Pancreas (tissue), 10 donors: ENCODE measurements around the gene TBC1D7. TPM values are rescaled to one million over a fixed set of nuclear protein-coding genes. Genes with fewer than 3 reads are reported as not detected.

Source experiments
- ATAC-seq, 4 donors: fragments of 200-7000 bp; cut with Tn5 transposase; one replicate each; pipeline versions ENCODE4 v1.8.0 to v1.9.1; 2020; ENCODE audit warnings: mild to moderate bottlenecking in 4 of 4, moderate library complexity in 4 of 4
- DNase-seq, 6 donors: peaks; one replicate each; pipeline ENCODE4 v3.0.0-alpha.2; 2020
- FAIRE-seq: peaks from 2 replicates; lab custom pipeline; 2012; peaks lifted over from hg19 to GRCh38; lab: Jason Lieb, UNC
- H3K27ac ChIP-seq, 4 donors: fragments of 200-600 bp; sonication (generic); 1 replicate in 3 of 4; 2 replicates in 1 of 4; pipeline versions ENCODE4 v1.5.0 to v1.8.0; 2020
- H3K27me3 ChIP-seq, 4 donors: fragments of 200-600 bp; one replicate each; pipeline ENCODE4 v1.8.0; 2021
- H3K36me3 ChIP-seq, 3 donors: fragments of 200-600 bp; sonication (generic) in 1 of 3; one replicate each; pipeline versions ENCODE4 v1.5.0 to v1.8.0; 2020 to 2021
- H3K4me1 ChIP-seq, 3 donors: fragments of 200-600 bp; one replicate each; pipeline ENCODE4 v1.8.0; 2021
- H3K4me3 ChIP-seq, 4 donors: fragments of 200-600 bp; sonication (generic) in 2 of 4; one replicate each; pipeline versions ENCODE4 v1.5.0 to v1.8.0; 2020 to 2021
- H3K9me3 ChIP-seq, 4 donors: fragments of 200-600 bp; one replicate each; pipeline ENCODE4 v1.8.0; 2021
- WGBS, 2 donors: extraction: QIAGEN DNeasy Blood & Tissue Kit; methylation state at CpG; one replicate each; pipeline ENCODE4 v1.1.7; 2013; 5-methylcytosine and 5-hydroxymethylcytosine counted together
- intact Hi-C, 3 donors: fragments of 100-400 bp; cut with DNase I; formaldehyde crosslinking; loops; one replicate each; pipeline versions ENCODE4 v1.11.1 to v1.14.2; 2022
- polyA plus RNA-seq, 2 donors: library from polyadenylated mRNA; stranded (reverse); fragments of 200-250 nt; gene quantifications; one replicate each; pipeline ENCODE4 v1.2.3, GENCODE V29; 2013
- total RNA-seq, 6 donors: library from RNA; stranded (reverse); fragmentation: NEBNext Ultra II Directional in 4 of 6; extraction: Animal tissue kit (Norgen Biotek cat#: 25700) in 4 of 6; gene quantifications; one replicate each; pipeline versions ENCODE4 v1.2.1 to v1.2.4, GENCODE V29; 2021 to 2023
- TF ChIP-seq, protein P1 (sequence below), 4 donors: fragments of 200-600 bp; sonication (generic) in 3 of 4; IDR thresholded peaks; one replicate each; pipeline versions ENCODE4 v1.5.0 to v1.8.0; 2021; ENCODE audit warnings: antibody characterized with exemption in 4 of 4
- donor health status: healthy with polysubstance abuse.
- donor health status: DM: no; HTN: no; CAD: no; lungs with moderate emphysema.
- donor health status: DM: no; HTN: no; CAD: no.
- donor health status: control.
- donor health status: control.
- donor health status: Bipolar disorder and iron deficiency.
- donor health status: DM: yes; HTN: yes; CAD: no.
- donor health status: DM: no; HTN: no; CAD: no.
- donor health status: DM: no; HTN: no; CAD: no.
- donor health status: DM: yes; HTN: yes; CAD: no.

Gene TBC1D7
- total and polyA plus RNA-seq, 8 donors: 3.3 to 8.4 (median 6.7) TPM

DNA sequence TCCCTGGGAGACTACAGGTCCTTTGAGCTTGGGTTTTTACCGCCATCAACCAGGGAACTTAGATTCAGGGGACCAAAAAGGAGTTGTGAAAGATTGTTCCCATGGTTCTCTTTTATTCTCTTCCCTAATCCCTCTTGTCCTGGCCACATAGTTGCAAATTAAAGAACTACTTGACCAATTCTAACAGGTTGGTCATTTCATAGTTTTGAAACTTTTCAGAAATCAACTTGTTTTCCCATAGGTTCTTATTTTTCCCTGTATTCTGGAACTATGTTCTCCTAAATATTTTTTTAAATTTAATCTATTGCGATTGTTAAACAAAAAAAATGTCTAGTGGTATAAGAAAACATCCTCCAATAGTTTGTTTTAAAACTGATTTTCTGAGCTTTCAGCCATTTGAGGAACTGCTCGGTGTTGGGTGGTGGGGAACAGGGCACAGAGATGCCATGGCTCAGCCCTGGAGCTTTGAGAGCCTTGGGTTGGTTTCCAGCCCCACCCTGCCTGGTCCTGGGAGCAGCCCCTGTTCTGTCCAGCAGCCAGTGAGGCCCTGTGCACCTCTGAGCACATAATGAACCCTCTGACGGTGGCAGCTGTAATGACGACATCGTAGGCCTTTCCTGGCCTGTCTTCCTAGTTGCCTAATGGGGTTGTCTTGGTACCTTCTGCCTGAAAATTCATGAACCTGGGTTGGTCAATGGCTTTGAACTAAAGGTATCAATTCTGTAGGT lies 53.5 kb downstream of the TBC1D7 start:
- no peak overlapping the region for H3K4me3 ChIP-seq
- FAIRE-seq (no peak), ATAC-seq (no peak), DNase-seq (no peak)
- no peaks in the 10 kb centered on the region for H3K27me3 ChIP-seq
- H3K27ac ChIP-seq: no peak overlapping the region
- TF ChIP-seq, protein P1, sequence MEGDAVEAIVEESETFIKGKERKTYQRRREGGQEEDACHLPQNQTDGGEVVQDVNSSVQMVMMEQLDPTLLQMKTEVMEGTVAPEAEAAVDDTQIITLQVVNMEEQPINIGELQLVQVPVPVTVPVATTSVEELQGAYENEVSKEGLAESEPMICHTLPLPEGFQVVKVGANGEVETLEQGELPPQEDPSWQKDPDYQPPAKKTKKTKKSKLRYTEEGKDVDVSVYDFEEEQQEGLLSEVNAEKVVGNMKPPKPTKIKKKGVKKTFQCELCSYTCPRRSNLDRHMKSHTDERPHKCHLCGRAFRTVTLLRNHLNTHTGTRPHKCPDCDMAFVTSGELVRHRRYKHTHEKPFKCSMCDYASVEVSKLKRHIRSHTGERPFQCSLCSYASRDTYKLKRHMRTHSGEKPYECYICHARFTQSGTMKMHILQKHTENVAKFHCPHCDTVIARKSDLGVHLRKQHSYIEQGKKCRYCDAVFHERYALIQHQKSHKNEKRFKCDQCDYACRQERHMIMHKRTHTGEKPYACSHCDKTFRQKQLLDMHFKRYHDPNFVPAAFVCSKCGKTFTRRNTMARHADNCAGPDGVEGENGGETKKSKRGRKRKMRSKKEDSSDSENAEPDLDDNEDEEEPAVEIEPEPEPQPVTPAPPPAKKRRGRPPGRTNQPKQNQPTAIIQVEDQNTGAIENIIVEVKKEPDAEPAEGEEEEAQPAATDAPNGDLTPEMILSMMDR (IDR thresholded peaks at IDR 0.05): no peak
- WGBS, 2 donors: 79% methylated on average over 6 of the region's 6 CpGs
- no peaks in the 10 kb centered on the region for H3K36me3 ChIP-seq
- intact Hi-C loops: no loop called here
- H3K4me1 ChIP-seq: no peaks in the 10 kb centered on the region
- H3K9me3 ChIP-seq: no peaks in the 10 kb centered on the region

DNA sequence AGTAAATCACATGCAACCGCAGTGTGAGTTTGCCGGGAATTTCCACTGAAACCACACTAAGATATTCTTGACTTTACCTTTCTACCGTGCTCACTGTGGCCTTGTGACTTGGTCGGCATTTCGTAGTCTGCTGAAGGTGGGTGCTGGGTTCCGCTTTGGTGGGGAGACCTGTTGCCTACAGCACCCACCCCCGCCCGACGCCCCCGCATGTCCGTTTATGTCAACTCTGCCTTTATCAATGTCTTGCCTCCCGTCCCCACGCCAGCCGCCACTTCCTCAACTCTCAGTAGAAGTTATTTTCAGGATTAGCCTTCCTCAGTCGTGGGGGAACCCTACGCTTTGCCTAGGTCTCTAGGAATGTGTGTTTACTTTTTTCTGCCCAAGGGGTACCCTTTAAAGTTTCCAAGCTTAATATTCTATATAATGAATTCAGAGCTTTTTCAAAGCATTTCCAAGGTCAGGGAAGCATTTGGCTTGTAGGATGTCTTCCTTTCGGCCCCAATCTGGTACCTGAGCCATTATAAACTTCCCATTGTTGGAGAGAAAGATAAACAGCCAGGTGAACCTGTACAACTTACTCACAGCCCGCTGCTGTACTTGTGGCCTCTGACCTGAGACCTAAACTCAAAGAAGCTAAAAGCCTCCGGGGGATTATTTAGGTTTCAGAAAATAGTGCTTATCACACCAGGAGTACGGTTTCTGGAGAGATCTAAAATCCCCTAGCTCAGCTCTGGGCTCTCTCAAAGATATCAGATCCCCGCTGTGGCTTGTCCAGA lies 54.2 kb downstream of the TBC1D7 start:
- DNase-seq (peak in 1 of 6 donors; percentile 56), FAIRE-seq (no peak), ATAC-seq (peak in 2 of 4 donors; percentile 28 to 39)
- Histone ChIP-seq H3K36me3 (no peaks in the 10 kb centered on the region), H3K4me1 (no peaks in the 10 kb centered on the region), H3K27me3 (no peaks in the 10 kb centered on the region), H3K27ac (no peak overlapping the region), H3K9me3 (no peaks in the 10 kb centered on the region), H3K4me3 (no peak overlapping the region)
- 88 to 89% methylated on average over 21 of the region's 21 CpGs for WGBS, 2 donors
- intact Hi-C loops: no loop called here
- TF ChIP-seq, protein P1 (IDR thresholded peaks at IDR 0.05): no peak

DNA sequence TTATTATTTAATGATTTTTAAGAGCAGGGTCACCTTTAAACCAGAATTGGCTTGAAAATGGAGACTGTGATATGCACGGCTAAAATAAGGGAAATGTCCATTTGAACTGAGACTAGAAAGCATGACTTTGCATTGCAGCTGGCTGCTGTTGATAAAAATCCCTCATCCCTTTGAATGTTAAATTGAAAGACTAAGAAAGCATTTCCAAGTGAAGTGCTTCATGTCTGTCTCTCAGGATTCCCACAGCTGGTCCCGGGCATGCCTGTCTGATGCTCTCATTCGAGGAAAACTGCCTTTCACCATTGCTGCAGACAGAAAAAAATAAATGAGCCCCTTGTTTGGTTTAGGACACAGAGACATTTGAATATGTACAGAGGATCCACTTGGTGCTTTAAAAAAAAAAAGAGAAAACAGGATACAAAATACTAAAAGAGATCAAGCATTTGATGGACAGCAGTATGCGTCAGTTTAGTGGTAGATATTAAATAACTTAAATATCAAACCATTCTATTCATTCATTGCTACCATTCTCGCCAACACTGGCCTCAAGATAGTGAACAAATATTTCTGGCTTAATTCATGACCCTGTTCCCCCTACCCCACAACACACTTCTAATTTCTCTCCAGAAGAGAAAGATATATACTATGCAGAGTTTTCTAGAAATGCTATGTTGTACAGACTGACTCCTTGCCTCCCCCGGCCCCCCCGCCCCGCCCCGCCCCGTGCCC lies 55.0 kb downstream of the TBC1D7 start:
- TF ChIP-seq, protein P1 (IDR thresholded peaks at IDR 0.05): no peak
- peak in 1 of 4 donors; percentile 31 for ATAC-seq
- Histone ChIP-seq H3K4me3 (no peak overlapping the region), H3K4me1 (no peaks in the 10 kb centered on the region), H3K27me3 (no peaks in the 10 kb centered on the region), H3K36me3 (no peaks in the 10 kb centered on the region), H3K27ac (no peak overlapping the region), H3K9me3 (no peaks in the 10 kb centered on the region)
- FAIRE-seq: no peak
- 88 to 91% methylated on average over 10 of the region's 10 CpGs for WGBS, 2 donors
- no peak for DNase-seq
- intact Hi-C loops: no loop called here

DNA sequence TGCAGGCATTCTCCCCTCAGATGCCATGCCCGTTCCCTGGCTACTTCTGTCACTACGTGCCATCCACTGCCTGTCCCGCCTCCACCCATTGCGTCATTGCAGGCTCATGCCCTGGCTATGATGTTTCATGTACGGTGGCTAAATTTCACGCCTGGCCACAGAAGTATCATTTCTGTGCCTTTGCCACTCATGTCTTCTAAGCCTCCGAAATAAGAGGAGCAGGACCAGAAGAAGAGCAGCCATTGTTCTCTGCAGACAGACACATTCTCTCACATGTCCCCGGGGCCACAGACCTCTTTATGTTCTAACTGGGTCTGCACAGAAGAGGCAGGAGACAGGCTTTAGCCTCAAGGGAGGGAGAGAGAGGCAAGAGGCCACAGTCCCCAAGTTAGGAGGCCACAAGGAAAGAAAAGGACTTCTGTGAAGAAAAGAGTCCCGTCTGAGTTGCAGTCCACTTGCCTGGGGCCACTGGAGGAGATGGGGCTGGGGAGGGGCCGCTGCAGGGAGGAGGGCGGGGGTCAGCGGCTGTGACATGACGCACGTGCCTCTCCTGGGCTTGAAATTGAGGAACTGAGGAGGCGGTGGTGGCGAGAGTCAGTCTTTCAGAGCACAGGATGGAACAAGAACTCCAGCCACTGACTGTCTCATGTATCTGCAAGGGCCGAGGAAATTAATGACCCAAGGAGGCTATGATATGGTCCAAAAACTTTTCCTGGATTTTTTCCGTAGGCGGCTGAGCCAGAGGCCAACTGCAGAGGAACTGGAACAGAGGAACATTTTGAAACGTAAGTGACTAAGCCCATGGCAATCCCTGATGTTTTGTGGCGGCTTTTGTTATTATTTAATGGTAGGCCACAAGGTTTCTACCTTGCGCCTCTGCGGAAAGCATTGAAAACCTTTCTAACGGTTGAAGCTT lies 55.9 kb downstream of the TBC1D7 start:
- Histone ChIP-seq H3K27me3 (no peaks in the 10 kb centered on the region), H3K4me1 (no peaks in the 10 kb centered on the region), H3K9me3 (no peaks in the 10 kb centered on the region), H3K4me3 (peak overlapping the region in 1 of 4 donors; percentile 0), H3K36me3 (no peaks in the 10 kb centered on the region), H3K27ac (no peak overlapping the region)
- FAIRE-seq (no peak), DNase-seq (peak in 1 of 6 donors; percentile 49), ATAC-seq (peak in 3 of 4 donors; percentile 12 to 68 (median 68))
- TF ChIP-seq, protein P1 (IDR thresholded peaks at IDR 0.05): no peak
- intact Hi-C loops: no loop called here
- 89 to 94% methylated on average over 24 of the region's 24 CpGs for WGBS, 2 donors
